HepG2 (cell line): ENCODE results near the gene TFRC. TPM values are rescaled to one million over a fixed set of nuclear protein-coding genes. Genes with fewer than 3 reads are reported as not detected.

Source experiments
- DNMT1 ChIP-seq: sonication (generic); formaldehyde crosslinking; IDR thresholded peaks from 2 replicates; pipeline ENCODE4 v1.5.1; 2020; ENCODE audit warnings: mild to moderate bottlenecking, missing genetic modification reagents
- JUND ChIP-seq: sonication (generic); formaldehyde crosslinking; IDR thresholded peaks from 2 replicates; pipeline ENCODE4 v1.8.0; 2022; ENCODE audit warnings: mild to moderate bottlenecking, missing genetic modification reagents
- RAD21 ChIP-seq: fragments of 450-650 bp; formaldehyde crosslinking; IDR thresholded peaks from 2 replicates; pipeline ENCODE4 v1.5.0; 2020; ENCODE audit warnings: mild to moderate bottlenecking
- TBX2 ChIP-seq: sonication (generic); formaldehyde crosslinking; IDR thresholded peaks from 2 replicates; pipeline ENCODE4 v1.5.0; 2020; ENCODE audit warnings: missing genetic modification reagents, mild to moderate bottlenecking, borderline replicate concordance
- TEAD2 ChIP-seq: sonication (generic); formaldehyde crosslinking; IDR thresholded peaks from 2 replicates; pipeline ENCODE4 v1.9.0; 2021; ENCODE audit warnings: missing genetic modification reagents
- TEAD3 ChIP-seq: optimal IDR thresholded peaks from 2 replicates; pipeline ENCODE3; 2016; ENCODE audit warnings: borderline replicate concordance
- ZFP82 ChIP-seq: sonication (generic); formaldehyde crosslinking; IDR thresholded peaks from 2 replicates; pipeline ENCODE4 v1.5.1; 2020; ENCODE audit warnings: mild to moderate bottlenecking, missing genetic modification reagents, borderline replicate concordance
- ZNF234 ChIP-seq: sonication (generic); formaldehyde crosslinking; conservative IDR thresholded peaks from 2 replicates; pipeline ENCODE4 v1.5.1; 2020; ENCODE audit warnings: mild to moderate bottlenecking, missing genetic modification reagents
- ZNF253 ChIP-seq: sonication (generic); formaldehyde crosslinking; IDR thresholded peaks from 2 replicates; pipeline ENCODE4 v1.8.0; 2022; ENCODE audit warnings: mild to moderate bottlenecking, missing genetic modification reagents, borderline replicate concordance
- ZNF652 ChIP-seq: IDR thresholded peaks from 2 replicates; pipeline ENCODE4 v1.6.1; 2016; ENCODE audit warnings: low read depth, borderline replicate concordance
- ZNF670 ChIP-seq: sonication (generic); formaldehyde crosslinking; IDR thresholded peaks from 2 replicates; pipeline ENCODE4 v1.8.0; 2022; ENCODE audit warnings: mild to moderate bottlenecking, missing genetic modification reagents, borderline replicate concordance
- polyA plus RNA-seq, 8 experiments: library from polyadenylated mRNA; depleted of rRNA in 3 of 8; stranded (reverse) in 7 of 8; unstranded in 1 of 8; fragments of >200 nt; fragmentation: Illumina TruSeq in 4 of 8; extraction: Trizol in 4 of 8; gene quantifications; 2 replicates each; pipeline versions ENCODE4 v1.2.1 to v1.2.3, GENCODE V29; 2011 to 2016; ENCODE audit warnings: low read depth in 4 of 8, missing spikeins in 1 of 8, mixed read lengths in 1 of 8; ENCODE audit not compliant: insufficient read depth in 1 of 8
- total RNA-seq, 5 experiments: library from RNA; depleted of rRNA; stranded (reverse); fragments of >200 nt; fragmentation: Illumina TruSeq; extraction: Trizol; gene quantifications; 2 replicates each; pipeline ENCODE4 v1.2.3, GENCODE V29; 2016; ENCODE audit warnings: low read depth in 1 of 5
- TF ChIP-seq, protein P1 (sequence below): sonication (generic); formaldehyde crosslinking; IDR thresholded peaks from 2 replicates; pipeline ENCODE4 v1.8.0; 2022; ENCODE audit warnings: missing genetic modification reagents, mild to moderate bottlenecking, borderline replicate concordance
- TF ChIP-seq, protein P2 (sequence below): sonication (generic); formaldehyde crosslinking; conservative IDR thresholded peaks from 2 replicates; pipeline ENCODE4 v1.4.0; 2020; ENCODE audit warnings: mild to moderate bottlenecking, missing genetic modification reagents, moderate library complexity
- TF ChIP-seq, protein P3 (sequence below): sonication (generic); formaldehyde crosslinking; IDR thresholded peaks from 2 replicates; pipeline ENCODE4 v1.4.0; 2020; ENCODE audit warnings: missing genetic modification reagents
- TF ChIP-seq, protein P4 (sequence below): sonication (generic); formaldehyde crosslinking; IDR thresholded peaks from 2 replicates; pipeline ENCODE4 v1.4.0; 2020; ENCODE audit warnings: mild to moderate bottlenecking, missing genetic modification reagents, borderline replicate concordance
- TF ChIP-seq, protein P5 (sequence below): sonication (generic); formaldehyde crosslinking; IDR thresholded peaks from 2 replicates; pipeline ENCODE4 v1.4.0; 2020; ENCODE audit warnings: missing genetic modification reagents

Gene TFRC
- total and polyA plus RNA-seq, 2 of the 13 experiments (the other 11 are each of a cell fraction or from before 2014, with no cell fraction given): 188 to 274 TPM

DNA sequence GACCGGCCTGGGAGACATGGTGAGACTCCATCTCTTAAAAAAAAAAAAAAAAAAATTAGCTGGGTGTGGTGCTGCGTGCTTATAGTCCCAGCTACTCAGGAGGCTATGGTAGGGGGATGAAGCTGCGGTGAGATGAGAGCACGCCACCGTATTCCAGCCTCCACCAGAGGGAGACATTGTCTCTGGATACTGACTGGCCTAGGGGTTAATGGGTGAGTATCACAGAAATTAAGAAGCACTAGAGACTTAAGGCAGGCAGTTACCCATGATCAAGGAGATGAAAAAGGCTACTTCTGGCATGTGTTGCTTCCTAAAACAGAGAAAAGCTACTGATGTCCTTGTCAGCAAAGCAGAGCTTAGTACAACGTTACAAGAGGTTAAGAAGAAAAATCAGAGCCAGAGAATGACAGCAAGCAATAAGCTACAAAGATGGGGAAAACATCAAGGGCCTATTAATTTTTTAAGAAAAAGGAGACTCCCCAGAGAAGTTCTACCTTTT lies 8.6 kb downstream of the TFRC start (continued):
- no peak for TF ChIP-seq ZNF670 (CRISPR knock-in tag)
- peak; percentile 62 for TF ChIP-seq RAD21
- no peak for TF ChIP-seq ZNF253
- TF ChIP-seq, protein P1, sequence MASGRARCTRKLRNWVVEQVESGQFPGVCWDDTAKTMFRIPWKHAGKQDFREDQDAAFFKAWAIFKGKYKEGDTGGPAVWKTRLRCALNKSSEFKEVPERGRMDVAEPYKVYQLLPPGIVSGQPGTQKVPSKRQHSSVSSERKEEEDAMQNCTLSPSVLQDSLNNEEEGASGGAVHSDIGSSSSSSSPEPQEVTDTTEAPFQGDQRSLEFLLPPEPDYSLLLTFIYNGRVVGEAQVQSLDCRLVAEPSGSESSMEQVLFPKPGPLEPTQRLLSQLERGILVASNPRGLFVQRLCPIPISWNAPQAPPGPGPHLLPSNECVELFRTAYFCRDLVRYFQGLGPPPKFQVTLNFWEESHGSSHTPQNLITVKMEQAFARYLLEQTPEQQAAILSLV (CRISPR knock-in tag): no peak
- TF ChIP-seq, protein P2, sequence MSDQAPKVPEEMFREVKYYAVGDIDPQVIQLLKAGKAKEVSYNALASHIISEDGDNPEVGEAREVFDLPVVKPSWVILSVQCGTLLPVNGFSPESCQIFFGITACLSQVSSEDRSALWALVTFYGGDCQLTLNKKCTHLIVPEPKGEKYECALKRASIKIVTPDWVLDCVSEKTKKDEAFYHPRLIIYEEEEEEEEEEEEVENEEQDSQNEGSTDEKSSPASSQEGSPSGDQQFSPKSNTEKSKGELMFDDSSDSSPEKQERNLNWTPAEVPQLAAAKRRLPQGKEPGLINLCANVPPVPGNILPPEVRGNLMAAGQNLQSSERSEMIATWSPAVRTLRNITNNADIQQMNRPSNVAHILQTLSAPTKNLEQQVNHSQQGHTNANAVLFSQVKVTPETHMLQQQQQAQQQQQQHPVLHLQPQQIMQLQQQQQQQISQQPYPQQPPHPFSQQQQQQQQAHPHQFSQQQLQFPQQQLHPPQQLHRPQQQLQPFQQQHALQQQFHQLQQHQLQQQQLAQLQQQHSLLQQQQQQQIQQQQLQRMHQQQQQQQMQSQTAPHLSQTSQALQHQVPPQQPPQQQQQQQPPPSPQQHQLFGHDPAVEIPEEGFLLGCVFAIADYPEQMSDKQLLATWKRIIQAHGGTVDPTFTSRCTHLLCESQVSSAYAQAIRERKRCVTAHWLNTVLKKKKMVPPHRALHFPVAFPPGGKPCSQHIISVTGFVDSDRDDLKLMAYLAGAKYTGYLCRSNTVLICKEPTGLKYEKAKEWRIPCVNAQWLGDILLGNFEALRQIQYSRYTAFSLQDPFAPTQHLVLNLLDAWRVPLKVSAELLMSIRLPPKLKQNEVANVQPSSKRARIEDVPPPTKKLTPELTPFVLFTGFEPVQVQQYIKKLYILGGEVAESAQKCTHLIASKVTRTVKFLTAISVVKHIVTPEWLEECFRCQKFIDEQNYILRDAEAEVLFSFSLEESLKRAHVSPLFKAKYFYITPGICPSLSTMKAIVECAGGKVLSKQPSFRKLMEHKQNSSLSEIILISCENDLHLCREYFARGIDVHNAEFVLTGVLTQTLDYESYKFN (CRISPR knock-in tag): no peak
- peak; percentile 28 for TF ChIP-seq TEAD3 (CRISPR knock-in tag)
- TF ChIP-seq ZFP82 (CRISPR knock-in tag): no peak
- no peak for TF ChIP-seq ZNF234
- TF ChIP-seq JUND (CRISPR knock-in tag): no peak
- TF ChIP-seq, protein P3, sequence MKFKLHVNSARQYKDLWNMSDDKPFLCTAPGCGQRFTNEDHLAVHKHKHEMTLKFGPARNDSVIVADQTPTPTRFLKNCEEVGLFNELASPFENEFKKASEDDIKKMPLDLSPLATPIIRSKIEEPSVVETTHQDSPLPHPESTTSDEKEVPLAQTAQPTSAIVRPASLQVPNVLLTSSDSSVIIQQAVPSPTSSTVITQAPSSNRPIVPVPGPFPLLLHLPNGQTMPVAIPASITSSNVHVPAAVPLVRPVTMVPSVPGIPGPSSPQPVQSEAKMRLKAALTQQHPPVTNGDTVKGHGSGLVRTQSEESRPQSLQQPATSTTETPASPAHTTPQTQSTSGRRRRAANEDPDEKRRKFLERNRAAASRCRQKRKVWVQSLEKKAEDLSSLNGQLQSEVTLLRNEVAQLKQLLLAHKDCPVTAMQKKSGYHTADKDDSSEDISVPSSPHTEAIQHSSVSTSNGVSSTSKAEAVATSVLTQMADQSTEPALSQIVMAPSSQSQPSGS: no peak
- TF ChIP-seq, protein P4, sequence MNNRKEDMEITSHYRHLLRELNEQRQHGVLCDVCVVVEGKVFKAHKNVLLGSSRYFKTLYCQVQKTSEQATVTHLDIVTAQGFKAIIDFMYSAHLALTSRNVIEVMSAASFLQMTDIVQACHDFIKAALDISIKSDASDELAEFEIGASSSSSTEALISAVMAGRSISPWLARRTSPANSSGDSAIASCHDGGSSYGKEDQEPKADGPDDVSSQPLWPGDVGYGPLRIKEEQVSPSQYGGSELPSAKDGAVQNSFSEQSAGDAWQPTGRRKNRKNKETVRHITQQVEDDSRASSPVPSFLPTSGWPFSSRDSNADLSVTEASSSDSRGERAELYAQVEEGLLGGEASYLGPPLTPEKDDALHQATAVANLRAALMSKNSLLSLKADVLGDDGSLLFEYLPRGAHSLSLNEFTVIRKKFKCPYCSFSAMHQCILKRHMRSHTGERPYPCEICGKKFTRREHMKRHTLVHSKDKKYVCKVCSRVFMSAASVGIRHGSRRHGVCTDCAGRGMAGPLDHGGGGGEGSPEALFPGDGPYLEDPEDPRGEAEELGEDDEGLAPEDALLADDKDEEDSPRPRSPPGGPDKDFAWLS (CRISPR knock-in tag): no peak
- no peak for TF ChIP-seq DNMT1 (CRISPR knock-in tag)
- TF ChIP-seq TBX2 (CRISPR knock-in tag): no peak
- TF ChIP-seq ZNF652: peak; percentile 90
- TF ChIP-seq TEAD2 (CRISPR knock-in tag): no peak
- TF ChIP-seq, protein P5, sequence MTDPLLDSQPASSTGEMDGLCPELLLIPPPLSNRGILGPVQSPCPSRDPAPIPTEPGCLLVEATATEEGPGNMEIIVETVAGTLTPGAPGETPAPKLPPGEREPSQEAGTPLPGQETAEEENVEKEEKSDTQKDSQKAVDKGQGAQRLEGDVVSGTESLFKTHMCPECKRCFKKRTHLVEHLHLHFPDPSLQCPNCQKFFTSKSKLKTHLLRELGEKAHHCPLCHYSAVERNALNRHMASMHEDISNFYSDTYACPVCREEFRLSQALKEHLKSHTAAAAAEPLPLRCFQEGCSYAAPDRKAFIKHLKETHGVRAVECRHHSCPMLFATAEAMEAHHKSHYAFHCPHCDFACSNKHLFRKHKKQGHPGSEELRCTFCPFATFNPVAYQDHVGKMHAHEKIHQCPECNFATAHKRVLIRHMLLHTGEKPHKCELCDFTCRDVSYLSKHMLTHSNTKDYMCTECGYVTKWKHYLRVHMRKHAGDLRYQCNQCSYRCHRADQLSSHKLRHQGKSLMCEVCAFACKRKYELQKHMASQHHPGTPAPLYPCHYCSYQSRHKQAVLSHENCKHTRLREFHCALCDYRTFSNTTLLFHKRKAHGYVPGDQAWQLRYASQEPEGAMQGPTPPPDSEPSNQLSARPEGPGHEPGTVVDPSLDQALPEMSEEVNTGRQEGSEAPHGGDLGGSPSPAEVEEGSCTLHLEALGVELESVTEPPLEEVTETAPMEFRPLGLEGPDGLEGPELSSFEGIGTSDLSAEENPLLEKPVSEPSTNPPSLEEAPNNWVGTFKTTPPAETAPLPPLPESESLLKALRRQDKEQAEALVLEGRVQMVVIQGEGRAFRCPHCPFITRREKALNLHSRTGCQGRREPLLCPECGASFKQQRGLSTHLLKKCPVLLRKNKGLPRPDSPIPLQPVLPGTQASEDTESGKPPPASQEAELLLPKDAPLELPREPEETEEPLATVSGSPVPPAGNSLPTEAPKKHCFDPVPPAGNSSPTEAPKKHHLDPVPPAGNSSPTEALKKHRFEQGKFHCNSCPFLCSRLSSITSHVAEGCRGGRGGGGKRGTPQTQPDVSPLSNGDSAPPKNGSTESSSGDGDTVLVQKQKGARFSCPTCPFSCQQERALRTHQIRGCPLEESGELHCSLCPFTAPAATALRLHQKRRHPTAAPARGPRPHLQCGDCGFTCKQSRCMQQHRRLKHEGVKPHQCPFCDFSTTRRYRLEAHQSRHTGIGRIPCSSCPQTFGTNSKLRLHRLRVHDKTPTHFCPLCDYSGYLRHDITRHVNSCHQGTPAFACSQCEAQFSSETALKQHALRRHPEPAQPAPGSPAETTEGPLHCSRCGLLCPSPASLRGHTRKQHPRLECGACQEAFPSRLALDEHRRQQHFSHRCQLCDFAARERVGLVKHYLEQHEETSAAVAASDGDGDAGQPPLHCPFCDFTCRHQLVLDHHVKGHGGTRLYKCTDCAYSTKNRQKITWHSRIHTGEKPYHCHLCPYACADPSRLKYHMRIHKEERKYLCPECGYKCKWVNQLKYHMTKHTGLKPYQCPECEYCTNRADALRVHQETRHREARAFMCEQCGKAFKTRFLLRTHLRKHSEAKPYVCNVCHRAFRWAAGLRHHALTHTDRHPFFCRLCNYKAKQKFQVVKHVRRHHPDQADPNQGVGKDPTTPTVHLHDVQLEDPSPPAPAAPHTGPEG (CRISPR knock-in tag): no peak
